ENCODE data around the gene QDPR. TPM values are rescaled to one million over a fixed set of nuclear protein-coding genes. Genes with fewer than 3 reads are reported as not detected.

QDPR gene
- total RNA-seq, 1 donor from 2014 or later = 32.7 TPM

- no peaks in the 10 kb centered on the region for H3K27me3 ChIP-seq
- no peaks in the 10 kb centered on the region for H3K4me1 ChIP-seq
- DNase-seq (ENCODE audit: low spot score in 2 of 2) = no peak
- H3K36me3 ChIP-seq = no peaks in the 10 kb centered on the region
- no peak overlapping the region for H3K4me3 ChIP-seq
- H3K27ac ChIP-seq = no peak overlapping the region
- TF ChIP-seq CTCF (IDR thresholded peaks at IDR 0.05) = no peak
- peaks cover 0 to 4% of the 10 kb centered on the region in 2 donors for H3K9me3 ChIP-seq
- intact Hi-C loops (cut with DNase I) = no loop called here
These were observed 74.5 kb downstream of the QDPR start for GRCh38 chr4:17437396-17437795.

- no peaks in the 10 kb centered on the region for H3K4me1 ChIP-seq
- DNase-seq (ENCODE audit: low spot score in 2 of 2) = no peak
- H3K27ac ChIP-seq = no peak overlapping the region
- no peak overlapping the region for H3K4me3 ChIP-seq
- intact Hi-C loops (cut with DNase I) = no loop called here
- peaks cover 0 to 1% of the 10 kb centered on the region in 2 donors for H3K9me3 ChIP-seq
- no peaks in the 10 kb centered on the region for H3K36me3 ChIP-seq
- TF ChIP-seq CTCF (IDR thresholded peaks at IDR 0.05) = no peak
- no peaks in the 10 kb centered on the region for H3K27me3 ChIP-seq
These were observed 75.2 kb downstream of the QDPR start for GRCh38 chr4:17436750-17437090.

Other genes starting within 250 kb of the QDPR start
- not detected for gene CLRN2, start 3.1 kb upstream of the QDPR start, total RNA-seq
- gene LAP3, start 65.1 kb upstream of the QDPR start, total RNA-seq = 60.3 TPM
- 6.2 TPM for gene MED28, start 102.6 kb upstream of the QDPR start, total RNA-seq